HG02623 (cell line): ENCODE measurements around the gene UCN.
"Not testable (repeated sequence)": the region's sequence is repeated elsewhere in the genome, so short reads cannot be mapped to it uniquely, and the experiment has no call there.

ENCODE experiments used
- ATAC-seq: cut with Tn5 transposase; IDR thresholded peaks from one replicate; pipeline ENCODE4 v1.9.1; 2021; ENCODE audit warnings: moderate library complexity; ENCODE audit not compliant: unreplicated experiment

The UCN gene

DNA sequence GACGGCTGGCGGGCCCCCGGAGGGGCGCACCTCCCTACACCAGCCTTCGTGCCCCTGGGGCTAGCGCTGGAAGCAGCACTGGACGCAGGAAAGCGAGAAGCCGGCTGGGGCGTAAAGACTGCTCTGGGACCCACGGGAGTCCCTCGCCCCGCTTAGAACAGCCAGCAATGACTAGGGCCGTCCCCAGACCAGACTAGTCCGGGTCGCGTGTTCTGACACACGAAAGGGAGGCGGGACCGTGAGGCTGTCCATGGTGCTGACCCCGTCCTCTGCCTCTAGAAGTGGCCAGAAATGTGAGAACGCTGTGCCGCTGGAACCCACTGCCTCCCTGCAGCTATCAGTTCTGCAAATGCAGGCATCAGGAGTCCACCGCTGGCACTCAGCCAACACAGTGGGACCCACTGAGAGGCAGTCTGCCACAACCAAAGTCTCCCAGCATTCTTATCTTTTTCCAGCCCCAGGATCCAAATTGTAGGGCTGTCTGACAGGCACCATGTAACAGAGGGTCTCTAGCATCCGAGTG lies at the start of gene UCN:
Gene UCN, minus strand, starts transcription at position 87 of the 523 bp plus-strand sequence. CDS start 550 bp downstream, outside the sequence.
- ATAC-seq, result no peak

DNA sequence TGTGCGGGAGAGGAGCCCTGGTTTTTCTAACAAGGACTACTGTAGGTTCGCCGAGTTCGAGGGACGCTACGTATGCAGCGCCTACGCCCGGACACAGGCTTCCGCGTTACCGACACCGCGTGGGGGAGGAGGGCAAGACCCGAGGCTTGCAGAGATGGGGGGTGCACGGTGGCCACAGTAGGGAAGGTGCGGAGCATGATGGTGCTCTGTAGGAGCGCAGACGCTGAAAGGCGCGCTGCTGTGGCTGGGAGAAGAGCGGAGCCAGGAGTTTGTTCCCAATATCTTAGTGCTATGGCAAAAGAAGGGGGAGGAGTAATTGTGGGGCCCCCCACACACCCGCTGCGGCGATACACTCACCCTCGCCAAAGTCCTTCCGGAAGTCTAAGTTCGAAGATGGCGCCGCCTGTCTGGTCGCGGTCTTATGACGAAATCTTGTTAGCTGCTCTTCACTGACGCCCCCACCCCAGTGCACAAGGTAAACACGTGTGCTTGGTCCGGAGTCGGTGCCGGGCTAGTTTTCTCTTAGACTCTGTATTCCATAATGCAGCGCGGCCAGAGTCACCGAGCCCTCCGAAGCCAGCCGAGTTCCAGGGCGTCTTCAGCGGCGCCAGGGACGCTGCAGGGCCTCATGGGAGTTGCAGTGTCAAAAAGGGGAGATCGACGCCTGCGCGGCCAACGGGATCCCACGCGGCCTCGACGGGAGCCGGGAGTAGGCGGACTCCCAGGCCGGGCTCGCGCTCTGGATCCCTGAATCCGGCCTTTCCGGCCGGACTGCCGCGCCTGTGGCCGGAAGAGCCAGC lies 48.3 kb upstream of the UCN start, which contains the start of gene GTF3C2:
Gene GTF3C2, minus strand, starts transcription at position 383 of the 800 bp plus-strand sequence. CDS start 13,210 bp downstream, outside the sequence.
- ATAC-seq, result peak; percentile 82

DNA sequence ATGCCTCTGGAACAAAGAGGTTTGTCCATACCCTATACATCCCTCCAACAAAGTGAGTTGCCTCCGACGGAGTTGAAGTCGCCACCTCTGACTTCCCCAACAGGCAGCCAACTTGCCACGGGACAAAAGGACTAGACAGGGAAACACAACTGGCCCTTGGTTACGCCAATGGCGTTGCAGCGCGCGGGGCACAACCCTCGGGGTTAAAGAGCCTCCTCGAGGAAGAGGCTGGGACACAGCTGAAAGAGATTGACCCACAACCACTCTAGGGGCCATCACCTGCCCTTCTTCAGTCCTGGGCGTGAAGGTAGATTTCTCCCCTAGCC lies 47.8 kb upstream of the UCN start:
- peak; percentile 17 for ATAC-seq

DNA sequence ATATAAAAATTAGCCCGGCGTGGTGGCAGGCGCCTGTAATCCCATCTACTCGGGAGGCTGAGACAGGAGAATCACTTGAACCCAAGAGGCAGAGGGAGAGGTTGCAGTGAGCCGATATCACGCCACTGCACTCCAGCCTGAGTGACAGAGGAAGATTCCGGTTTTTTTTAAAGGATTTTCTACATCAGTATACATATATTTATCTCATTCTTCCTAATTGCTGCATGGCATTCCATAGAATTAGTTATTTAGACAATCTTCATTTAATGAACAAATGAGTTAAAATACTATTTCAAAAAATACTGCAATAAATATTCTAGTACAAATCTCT lies 46.3 kb upstream of the UCN start:
- no peak for ATAC-seq

DNA sequence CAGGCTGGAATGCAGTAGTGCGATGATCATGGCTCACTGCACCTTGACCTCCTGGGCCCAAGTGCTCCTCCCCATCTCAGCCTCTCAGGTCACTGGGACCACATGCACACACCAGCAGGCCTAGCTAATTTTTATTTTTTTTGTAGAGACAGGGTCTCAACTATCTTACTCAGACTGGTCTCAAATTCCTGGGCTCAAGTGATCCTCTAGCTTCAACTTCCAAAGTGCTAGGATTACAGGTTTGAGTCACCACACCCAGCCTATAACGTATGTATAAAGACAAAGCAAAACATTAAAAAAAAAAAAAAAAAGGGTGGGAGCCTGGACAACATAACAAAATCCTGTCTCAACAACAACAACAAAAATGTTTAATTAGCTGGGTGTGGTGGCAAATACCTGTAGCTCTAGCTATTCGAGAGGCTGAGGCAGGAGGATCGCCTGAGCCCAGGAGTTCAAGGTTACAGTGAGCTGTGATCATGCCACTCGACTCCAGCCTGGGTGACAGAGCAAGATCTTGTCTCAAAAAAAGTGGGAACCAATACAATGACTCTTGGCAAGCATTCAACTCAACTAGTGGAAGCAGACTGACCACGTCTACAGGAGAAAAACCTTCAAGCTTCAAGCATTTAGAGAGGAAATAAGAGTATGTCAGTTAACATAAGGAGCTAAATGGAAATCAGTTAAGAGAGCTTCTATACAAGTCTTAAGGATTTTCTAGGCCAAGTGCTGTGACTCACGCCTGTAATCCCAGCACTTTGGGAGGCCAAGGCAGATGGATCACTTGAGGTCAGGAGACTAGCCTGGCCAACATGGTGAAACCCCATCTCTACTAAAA lies 45.7 kb upstream of the UCN start:
- ATAC-seq, result no peak

- not testable (repeated sequence) for ATAC-seq
These were observed 45.1 kb upstream of the UCN start for GRCh38 chr2:27353386-27353761.

- ATAC-seq, result no peak
These were observed 43.8 kb upstream of the UCN start for GRCh38 chr2:27351802-27352598.

DNA sequence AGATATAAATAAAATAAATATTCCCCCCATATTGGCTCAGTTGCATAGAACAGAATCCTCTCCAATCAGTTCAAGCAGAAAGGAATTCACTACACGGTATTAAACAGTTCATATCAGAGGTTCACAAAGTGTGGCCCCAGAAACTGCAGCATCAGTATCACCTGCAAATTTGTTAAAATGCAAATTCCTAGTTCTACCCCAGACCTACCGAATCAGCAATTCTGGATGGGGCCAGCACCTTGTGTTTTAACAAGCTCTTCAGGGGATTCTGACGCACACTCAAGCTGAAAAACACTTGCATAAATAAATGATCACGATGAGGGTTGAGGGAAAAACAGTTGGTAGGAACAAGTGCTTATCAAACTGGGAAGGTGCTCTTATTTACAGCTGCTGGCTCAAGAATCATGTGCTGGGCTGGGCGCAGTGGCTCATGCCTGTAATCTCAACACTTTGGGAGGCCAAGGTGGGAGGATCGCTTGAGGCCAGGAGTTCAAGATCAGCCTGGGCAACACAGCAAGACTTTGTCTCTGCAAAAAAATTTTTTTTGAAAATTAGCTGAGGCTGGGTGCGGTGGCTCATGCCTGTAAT lies 42.0 kb upstream of the UCN start:
- ATAC-seq, result no peak

DNA sequence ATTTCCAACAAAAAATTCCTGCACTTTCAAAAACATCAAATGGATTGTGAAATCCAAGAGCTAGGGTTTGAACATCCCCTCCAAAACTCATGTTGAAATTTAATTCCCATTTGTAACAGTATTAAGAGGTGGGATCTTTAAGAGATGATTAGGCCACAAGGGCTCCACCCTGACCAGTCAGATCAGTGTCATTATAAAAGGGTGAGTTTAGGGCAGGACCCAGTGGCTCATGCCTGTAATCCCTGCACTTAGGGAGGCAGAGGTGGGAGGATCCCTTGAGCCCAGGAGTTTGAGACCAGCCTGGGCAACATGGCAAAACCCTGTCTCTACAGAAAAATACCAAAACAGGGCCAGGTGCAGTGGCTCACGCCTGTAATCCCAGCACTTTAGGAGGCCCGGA lies 39.4 kb upstream of the UCN start:
- no peak for ATAC-seq

GRCh38 chr2:27336173-27336572 lies 27.9 kb upstream of the UCN start:
- ATAC-seq, result no peak

DNA sequence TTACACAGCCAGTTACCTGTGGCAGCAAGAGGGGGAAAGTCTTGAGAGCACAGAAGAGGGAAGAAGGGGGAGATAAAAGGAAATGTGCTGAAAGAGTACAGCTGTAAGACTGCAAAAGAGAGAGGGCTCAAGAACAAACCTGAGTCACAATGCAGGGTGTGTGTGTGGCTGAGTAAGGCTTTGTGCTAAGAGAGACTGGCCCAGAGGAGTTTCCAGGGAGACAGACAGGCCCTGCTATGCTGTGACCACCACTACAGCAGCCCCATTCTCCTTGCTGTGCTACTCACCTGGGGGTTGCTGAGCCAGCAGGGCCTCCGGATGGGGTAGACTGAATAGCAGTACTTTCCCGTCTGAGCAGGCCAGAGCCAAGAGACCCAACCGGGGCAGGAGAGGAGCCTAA lies 27.1 kb upstream of the UCN start:
- ATAC-seq, result no peak

DNA sequence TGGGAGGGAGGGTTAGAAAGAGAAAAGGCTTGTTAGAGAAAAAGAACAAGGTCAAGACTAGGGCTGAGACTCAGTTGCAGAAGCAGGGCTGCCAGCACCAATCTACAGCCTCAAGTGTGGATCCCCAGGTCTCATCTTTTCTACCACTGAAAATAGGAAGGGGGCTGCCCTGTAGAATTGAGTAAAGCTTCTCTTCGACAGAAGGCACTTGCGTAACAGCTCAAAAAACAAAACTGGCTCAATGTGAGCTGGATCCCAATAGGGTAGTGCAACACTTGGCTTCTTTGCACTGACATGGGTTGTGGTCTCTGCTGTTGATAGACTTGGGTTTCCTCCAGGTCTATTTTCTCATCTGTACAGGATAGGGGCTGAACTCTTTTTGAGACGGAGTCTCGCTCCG lies 16.5 kb upstream of the UCN start:
- no peak for ATAC-seq

GRCh38 chr2:27323596-27324285 lies 15.5 kb upstream of the UCN start:
- no peak for ATAC-seq

DNA sequence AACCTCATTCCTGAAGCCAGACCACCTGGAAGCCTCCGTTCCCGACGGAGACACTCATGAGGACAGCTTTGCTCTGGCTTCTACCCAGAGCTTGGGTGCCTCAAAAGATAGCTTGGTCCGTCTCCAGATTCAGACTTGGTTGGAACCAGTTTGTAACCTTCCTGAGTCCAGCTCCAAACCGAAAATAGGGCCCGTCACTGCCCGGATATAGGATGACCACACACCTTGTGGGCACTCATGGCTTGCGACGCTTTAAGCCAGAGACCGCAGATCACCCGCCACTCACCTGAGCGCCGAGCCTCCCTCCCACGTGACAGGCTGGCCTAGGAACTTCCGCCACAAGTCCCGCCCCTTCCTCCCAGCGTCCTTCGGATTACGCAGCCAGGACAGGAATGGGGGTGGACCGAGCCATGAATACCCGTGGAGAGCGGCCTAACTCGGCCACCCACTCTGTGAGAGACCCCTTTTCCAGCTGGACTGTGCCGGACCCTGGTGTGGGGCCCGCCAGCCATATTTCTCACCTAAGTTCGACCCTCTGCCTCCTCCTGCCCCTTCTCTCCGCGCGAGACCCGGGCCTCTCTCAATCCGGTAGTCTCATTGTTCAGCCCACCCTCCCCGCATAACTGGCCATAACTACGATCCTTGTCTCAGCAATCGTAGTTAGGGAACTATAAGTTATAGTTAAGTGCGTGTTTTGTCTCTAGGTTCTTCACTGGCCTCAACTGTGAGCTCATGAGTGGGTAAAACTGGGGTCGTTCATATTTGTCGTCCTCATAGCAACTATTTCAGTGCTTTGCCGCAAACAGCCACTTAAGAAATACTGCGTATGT lies 14.7 kb upstream of the UCN start, which contains the start of gene MPV17:
Gene MPV17, minus strand, starts transcription at position 332 of the 830 bp plus-strand sequence. CDS start 580 bp downstream, outside the sequence.
- ATAC-seq, result peak; percentile 90

DNA sequence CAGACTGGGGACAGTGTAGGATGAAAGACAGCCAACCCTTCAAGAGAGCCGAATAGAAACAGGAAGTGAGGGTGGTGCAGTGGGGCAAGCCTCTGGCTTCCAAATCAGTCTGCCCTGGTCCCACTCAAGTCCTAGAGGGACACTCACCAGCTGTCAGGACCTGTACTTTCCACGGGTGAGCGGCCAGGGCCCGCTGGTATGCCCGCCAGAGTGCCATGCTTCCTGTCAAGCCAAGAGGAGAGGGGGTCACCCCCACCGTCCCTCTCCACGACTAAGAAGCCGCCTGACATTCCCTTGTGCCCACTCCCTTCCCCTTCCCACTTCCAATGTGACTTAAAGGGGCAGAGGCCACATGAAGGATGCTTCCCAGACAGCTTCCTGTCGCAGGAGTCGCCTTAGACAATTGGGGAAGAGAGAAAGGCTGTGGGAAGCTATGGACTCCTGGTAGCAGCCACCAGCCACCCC lies 14.1 kb upstream of the UCN start:
- no peak for ATAC-seq

GRCh38 chr2:27320958-27321543 lies 12.8 kb upstream of the UCN start:
- ATAC-seq, result no peak

DNA sequence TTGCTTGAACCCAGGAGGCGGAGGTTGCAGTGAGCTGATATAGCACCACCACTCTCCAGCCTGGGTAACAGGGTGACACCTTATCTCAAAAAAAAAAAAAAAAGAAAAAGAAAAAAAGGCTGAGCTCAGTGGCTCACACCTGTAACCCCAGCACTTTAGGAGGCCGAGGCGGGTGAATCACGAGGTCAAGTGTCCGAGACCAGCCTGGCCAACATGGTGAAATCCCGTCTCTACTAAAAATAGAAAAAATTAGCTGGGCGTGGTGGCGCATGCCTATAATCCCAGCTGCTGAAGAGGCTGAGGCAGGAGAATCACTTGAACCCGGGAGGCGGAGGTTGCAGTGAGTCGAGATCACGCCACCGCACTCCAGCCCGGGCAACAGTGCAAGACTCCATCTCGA lies 11.6 kb upstream of the UCN start:
- ATAC-seq, result not testable (repeated sequence)

DNA sequence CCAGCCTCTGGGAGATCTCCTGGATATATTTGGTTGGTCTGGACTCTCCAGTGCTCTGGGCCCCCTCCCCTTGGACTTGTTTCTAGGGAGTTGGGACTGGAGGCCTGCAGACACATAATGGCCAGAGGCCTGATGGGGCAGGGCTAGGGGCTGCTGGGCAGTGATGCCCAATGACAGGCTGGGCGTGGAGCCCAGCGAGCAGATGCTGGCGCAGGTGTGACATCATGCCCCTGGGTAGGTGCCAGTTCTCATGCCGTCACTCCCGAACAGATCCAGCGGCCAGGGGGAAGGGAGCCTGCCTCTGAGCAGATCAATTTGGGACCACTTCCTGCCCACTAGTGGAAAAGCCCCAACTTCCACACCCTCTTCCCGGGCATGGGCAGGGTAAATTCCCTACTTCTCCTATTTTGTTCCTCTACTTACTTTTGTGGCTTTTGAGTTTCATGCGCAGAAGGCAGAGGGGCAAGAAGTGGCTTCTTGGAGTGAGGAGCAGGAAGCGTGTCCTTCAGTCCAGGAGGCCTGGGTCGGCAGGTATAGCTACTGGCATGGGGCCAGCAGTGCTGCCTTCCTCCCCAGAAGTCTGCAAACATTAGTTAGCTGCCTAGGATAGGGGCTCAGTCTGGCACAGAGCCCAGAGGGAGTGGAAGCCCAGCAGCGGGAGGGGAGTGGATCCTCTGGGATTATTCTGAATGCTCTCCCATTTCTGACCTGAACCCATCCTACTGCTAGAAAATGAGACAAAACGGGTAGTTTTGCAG lies 8.6 kb upstream of the UCN start:
- no peak for ATAC-seq
